HG03457 (cell line): ENCODE results near the gene SERINC5.
"Not testable (repeated sequence)": the region's sequence is repeated elsewhere in the genome, so short reads cannot be mapped to it uniquely, and the experiment has no call there.

ENCODE experiments used
- ATAC-seq: cut with Tn5 transposase; IDR thresholded peaks from one replicate; pipeline ENCODE4 v1.9.1; 2021; ENCODE audit warnings: moderate number of reproducible peaks; ENCODE audit not compliant: unreplicated experiment

The SERINC5 gene

GRCh38 chr5:80181618-80182211, 74.1 kb downstream of the SERINC5 start:
- no peak for ATAC-seq

DNA sequence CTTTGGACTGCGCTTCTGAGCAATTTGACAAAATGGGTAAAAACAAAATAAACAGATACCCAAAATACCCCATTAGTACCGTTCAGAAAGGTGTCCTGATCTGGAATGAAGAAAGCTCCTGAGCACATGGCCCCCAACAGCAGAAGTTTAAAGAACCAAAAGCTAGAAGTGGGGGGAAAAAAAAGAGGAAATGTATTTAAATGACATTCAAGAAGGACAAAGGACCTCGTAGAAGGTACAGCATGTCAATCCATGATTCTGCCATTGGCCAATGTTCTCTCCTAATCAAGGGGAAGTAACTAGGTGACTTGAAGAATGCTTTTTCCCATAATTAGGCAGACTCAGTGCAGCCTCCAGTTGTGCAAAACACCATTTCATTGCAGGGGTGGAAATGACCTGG, 78.6 kb downstream of the SERINC5 start:
- no peak for ATAC-seq

GRCh38 chr5:80175337-80175736, 80.5 kb downstream of the SERINC5 start:
- no peak for ATAC-seq

- ATAC-seq, result no peak
Measured at GRCh38 chr5:80174790-80175189, 81.1 kb downstream of the SERINC5 start.

- ATAC-seq, result no peak
Measured at GRCh38 chr5:80172067-80172695, 83.7 kb downstream of the SERINC5 start.

- no peak for ATAC-seq
Measured at GRCh38 chr5:80170117-80170535, 85.7 kb downstream of the SERINC5 start.

- no peak for ATAC-seq
Measured at GRCh38 chr5:80168388-80169028, 87.3 kb downstream of the SERINC5 start.

DNA sequence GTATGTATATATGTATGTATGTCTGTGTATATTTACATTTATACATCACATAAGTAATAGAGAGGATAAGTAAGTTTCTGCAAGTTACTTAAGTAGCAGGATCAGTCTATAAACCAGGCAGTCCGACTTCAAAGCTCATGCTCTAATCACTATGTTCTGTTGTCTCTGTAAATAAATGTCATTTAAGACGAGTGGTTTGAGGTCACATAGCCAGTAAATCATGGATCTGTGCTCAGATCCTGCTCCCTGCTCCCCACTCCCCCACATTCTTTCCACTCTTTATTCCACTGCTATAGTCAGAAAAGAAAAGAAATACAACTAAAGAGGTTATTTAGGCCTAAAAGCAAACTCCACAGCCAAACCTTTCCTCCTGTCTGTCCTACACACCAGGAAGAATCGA, 90.4 kb downstream of the SERINC5 start:
- ATAC-seq, result no peak

GRCh38 chr5:80161165-80161564, 94.7 kb downstream of the SERINC5 start:
- ATAC-seq, result no peak

DNA sequence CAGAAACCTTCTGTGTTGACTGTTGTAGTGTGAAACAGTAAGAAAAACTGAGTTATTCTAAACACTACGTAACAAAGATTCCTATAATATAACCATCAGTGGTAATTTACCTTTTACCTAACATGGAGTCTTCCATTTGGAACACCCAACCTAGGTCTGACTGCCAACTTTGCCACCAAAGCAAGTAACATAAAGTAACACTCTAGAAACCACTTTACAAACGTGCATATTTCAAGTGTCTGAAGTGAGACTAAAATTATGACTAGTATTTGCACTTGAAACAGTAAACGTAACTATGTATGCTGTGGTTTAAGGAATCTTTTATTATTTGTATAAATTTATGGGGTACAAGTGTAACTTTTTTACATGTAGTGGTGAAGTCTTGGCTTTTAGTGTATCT, 95.6 kb downstream of the SERINC5 start:
- ATAC-seq, result no peak

GRCh38 chr5:80159133-80159815, 96.6 kb downstream of the SERINC5 start:
- ATAC-seq, result no peak

- ATAC-seq, result no peak
Measured at GRCh38 chr5:80156156-80156555, 99.7 kb downstream of the SERINC5 start.

GRCh38 chr5:80154749-80155148, 101.1 kb downstream of the SERINC5 start:
- no peak for ATAC-seq

DNA sequence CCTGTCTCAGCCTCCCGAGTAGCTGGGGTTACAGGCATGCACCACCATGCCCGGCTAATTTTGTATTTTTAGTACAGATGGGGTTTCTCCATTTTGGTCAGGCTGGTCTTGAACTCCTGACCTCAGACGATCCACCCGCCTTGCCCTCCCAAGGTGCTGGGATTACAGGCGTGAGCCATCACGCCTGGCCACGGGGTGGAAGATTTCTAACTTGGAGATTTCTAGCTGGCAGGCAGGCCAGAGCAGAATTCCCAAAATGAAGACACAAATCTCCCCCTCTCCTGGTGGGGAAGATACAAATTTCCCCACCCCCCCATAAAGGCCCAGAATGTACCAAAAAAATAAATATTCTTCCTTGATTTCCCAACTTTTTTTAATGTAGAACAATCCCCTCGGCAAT, 101.6 kb downstream of the SERINC5 start:
- not testable (repeated sequence) for ATAC-seq

- no peak for ATAC-seq
Measured at GRCh38 chr5:80153586-80154126, 102.2 kb downstream of the SERINC5 start.

DNA sequence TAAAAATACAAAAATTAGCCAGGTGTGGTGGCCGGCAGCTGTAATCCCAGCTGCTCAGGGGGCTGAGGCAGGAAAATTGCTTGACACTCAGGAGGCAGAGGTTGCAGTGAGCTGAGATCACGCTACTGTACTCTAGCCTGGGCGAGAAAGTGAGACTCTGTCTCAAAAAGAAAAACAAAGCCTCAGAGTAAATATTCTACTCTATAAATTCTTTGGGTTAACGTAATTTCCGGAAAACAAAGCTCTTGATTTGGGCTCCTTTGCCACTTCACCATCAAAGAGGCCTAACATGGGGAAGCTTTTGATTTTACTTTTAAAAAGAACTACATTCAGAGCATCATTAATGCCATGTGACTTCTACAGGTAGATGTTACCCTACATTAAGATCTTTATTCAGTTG, 103.1 kb downstream of the SERINC5 start:
- no peak for ATAC-seq

GRCh38 chr5:80151890-80152289, 104.0 kb downstream of the SERINC5 start:
- no peak for ATAC-seq

GRCh38 chr5:80150731-80151130, 105.1 kb downstream of the SERINC5 start:
- no peak for ATAC-seq

DNA sequence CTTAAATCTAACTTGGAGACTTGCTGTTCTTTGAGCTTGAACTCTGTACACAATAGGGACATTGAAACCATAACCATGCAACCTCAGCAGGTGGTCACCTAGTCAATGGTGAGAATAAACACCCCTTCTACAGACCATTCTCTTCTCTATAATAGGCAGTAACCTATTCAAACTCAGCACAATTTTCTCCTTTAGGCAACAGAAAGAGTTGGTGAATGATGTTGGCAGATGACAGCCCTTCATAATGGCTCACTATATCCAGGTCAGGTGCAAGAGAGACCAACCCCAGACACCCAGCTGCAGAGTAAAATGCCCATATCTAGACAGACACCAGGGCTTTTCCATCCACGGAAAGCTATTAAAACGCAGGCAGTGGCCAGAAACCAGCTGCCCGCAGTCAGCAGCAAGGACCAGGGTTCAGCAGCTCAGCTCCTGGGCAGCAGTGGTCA, 106.7 kb downstream of the SERINC5 start:
- no peak for ATAC-seq

GRCh38 chr5:80147119-80147815, 108.6 kb downstream of the SERINC5 start:
- no peak for ATAC-seq

GRCh38 chr5:80146046-80146445, 109.8 kb downstream of the SERINC5 start:
- ATAC-seq, result no peak
